ENCODE measurements around the gene DCC. TPM values are rescaled to one million over a fixed set of nuclear protein-coding genes. Genes with fewer than 3 reads are reported as not detected.

The DCC gene
- total RNA-seq, 3 donors from 2014 or later (not counting 1 experiment from before 2014, with no cell fraction given) = not detected

GRCh38 chr18:52933356-52933755 is 593.4 kb downstream of the DCC start:
- Histone ChIP-seq H3K27ac (ENCODE audit: low read length) (no peak overlapping the region), H3K36me3 (ENCODE audit: control insufficient read depth, insufficient read depth, low read length) (no peaks in the 10 kb centered on the region), H3K4me1 (ENCODE audit: control insufficient read depth, insufficient read depth, low read length) (no peaks in the 10 kb centered on the region), H3K27me3 (ENCODE audit: control insufficient read depth, insufficient read depth, low read length) (no peaks in the 10 kb centered on the region), H3K9me3 (ENCODE audit: control insufficient read depth, insufficient read depth, low read length) (peaks cover 4% of the 10 kb centered on the region), H3K4me3 (ENCODE audit: low read length) (no peak overlapping the region)
- Mint-ChIP-seq H3K36me3 (no peaks in the 10 kb centered on the region), H3K27me3 (ENCODE audit: low read depth in 2 of 2) (no peaks in the 10 kb centered on the region), H3K4me1 (no peaks in the 10 kb centered on the region), H3K27ac (no peak overlapping the region), H3K9me3 (peaks cover 8 to 9% of the 10 kb centered on the region in 2 donors), H3K4me3 (no peak overlapping the region)
- ATAC-seq (no peak), DNase-seq (no peak)
- no peak for TF ChIP-seq CTCF (IDR thresholded peaks at IDR 0.05)
- 94% methylated on average over 2 of the region's 2 CpGs for WGBS (ENCODE audit: insufficient coverage)
- intact Hi-C loops (cut with micrococcal nuclease) = no loop called here

DNA sequence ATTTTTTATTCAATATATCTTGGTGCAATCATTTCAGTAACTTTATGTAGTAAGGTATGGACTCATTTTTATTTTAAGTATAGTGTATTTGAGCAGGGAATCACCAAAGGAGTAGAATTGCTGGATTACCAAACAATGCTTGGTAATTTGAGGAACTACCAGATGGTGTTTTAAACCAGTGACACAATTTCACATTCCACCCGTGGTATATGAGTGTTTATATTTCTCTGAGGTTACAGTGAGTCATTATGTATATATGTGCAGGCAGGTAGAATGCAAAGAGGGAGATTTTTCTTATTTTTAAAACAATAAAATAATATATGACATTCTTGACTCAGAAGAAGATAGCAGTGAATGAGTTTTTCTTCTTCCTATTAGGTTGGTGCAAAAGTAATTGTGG is 596.9 kb downstream of the DCC start:
- no peak for TF ChIP-seq CTCF (IDR thresholded peaks at IDR 0.05)
- Histone ChIP-seq H3K36me3 (ENCODE audit: control insufficient read depth, insufficient read depth, low read length) (no peaks in the 10 kb centered on the region), H3K9me3 (ENCODE audit: control insufficient read depth, insufficient read depth, low read length) (no peaks in the 10 kb centered on the region), H3K27me3 (ENCODE audit: control insufficient read depth, insufficient read depth, low read length) (no peaks in the 10 kb centered on the region), H3K4me1 (ENCODE audit: control insufficient read depth, insufficient read depth, low read length) (no peaks in the 10 kb centered on the region), H3K4me3 (ENCODE audit: low read length) (no peak overlapping the region), H3K27ac (ENCODE audit: low read length) (no peak overlapping the region)
- WGBS (ENCODE audit: insufficient coverage) = no CpG with 5 or more reads among the region's 1 CpG
- Mint-ChIP-seq H3K4me3 (no peak overlapping the region), H3K9me3 (peaks cover 13 to 16% of the 10 kb centered on the region in 2 donors), H3K36me3 (no peaks in the 10 kb centered on the region), H3K27ac (no peak overlapping the region), H3K4me1 (no peaks in the 10 kb centered on the region), H3K27me3 (ENCODE audit: low read depth in 2 of 2) (no peaks in the 10 kb centered on the region)
- no peak for ATAC-seq
- intact Hi-C loops (cut with micrococcal nuclease) = no loop called here
- DNase-seq = no peak

GRCh38 chr18:52937840-52938239 is 597.8 kb downstream of the DCC start:
- Histone ChIP-seq H3K9me3 (ENCODE audit: control insufficient read depth, insufficient read depth, low read length) (no peaks in the 10 kb centered on the region), H3K4me1 (ENCODE audit: control insufficient read depth, insufficient read depth, low read length) (no peaks in the 10 kb centered on the region), H3K27me3 (ENCODE audit: control insufficient read depth, insufficient read depth, low read length) (no peaks in the 10 kb centered on the region), H3K36me3 (ENCODE audit: control insufficient read depth, insufficient read depth, low read length) (no peaks in the 10 kb centered on the region), H3K4me3 (ENCODE audit: low read length) (no peak overlapping the region), H3K27ac (ENCODE audit: low read length) (no peak overlapping the region)
- no peaks in the 10 kb centered on the region for H3K36me3 Mint-ChIP-seq
- H3K27me3 Mint-ChIP-seq (ENCODE audit: low read depth in 2 of 2) = no peaks in the 10 kb centered on the region
- WGBS (ENCODE audit: insufficient coverage) = 92% methylated on average over 4 of the region's 6 CpGs
- TF ChIP-seq CTCF (IDR thresholded peaks at IDR 0.05) = no peak
- no peak overlapping the region for H3K4me3 Mint-ChIP-seq
- no peak overlapping the region for H3K27ac Mint-ChIP-seq
- ATAC-seq = no peak
- no peak for DNase-seq
- H3K4me1 Mint-ChIP-seq = no peaks in the 10 kb centered on the region
- H3K9me3 Mint-ChIP-seq = peaks cover 13 to 16% of the 10 kb centered on the region in 2 donors
- intact Hi-C loops (cut with micrococcal nuclease) = no loop called here

DNA sequence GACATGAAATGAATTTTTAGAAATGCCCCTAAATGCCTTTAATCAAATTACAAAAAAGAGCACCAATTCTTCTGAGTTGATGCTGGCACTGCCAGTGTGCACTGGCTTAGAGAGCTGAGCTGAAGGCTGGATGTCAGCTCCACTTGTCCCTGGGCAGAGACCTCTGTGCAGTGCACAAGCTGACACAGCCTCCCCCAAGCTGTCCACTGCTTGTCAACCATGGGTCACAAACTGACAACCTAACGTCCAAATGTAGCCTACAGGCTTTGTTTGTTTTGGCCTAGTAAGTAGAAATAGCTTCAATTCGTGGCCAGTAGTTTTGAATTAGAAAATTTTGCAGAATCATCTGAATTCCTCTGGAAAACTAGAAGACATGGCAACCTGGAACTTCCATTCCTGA is 605.6 kb downstream of the DCC start:
- Histone ChIP-seq H3K27me3 (ENCODE audit: control insufficient read depth, insufficient read depth, low read length) (no peaks in the 10 kb centered on the region), H3K4me1 (ENCODE audit: control insufficient read depth, insufficient read depth, low read length) (no peaks in the 10 kb centered on the region), H3K27ac (ENCODE audit: low read length) (no peak overlapping the region), H3K4me3 (ENCODE audit: low read length) (no peak overlapping the region), H3K36me3 (ENCODE audit: control insufficient read depth, insufficient read depth, low read length) (no peaks in the 10 kb centered on the region), H3K9me3 (ENCODE audit: control insufficient read depth, insufficient read depth, low read length) (no peaks in the 10 kb centered on the region)
- Mint-ChIP-seq H3K4me1 (no peaks in the 10 kb centered on the region), H3K36me3 (no peaks in the 10 kb centered on the region), H3K27ac (no peak overlapping the region), H3K9me3 (peaks cover 2 to 4% of the 10 kb centered on the region in 2 donors), H3K27me3 (ENCODE audit: low read depth in 2 of 2) (no peaks in the 10 kb centered on the region), H3K4me3 (no peak overlapping the region)
- no peak for TF ChIP-seq CTCF (IDR thresholded peaks at IDR 0.05)
- intact Hi-C loops (cut with micrococcal nuclease) = no loop called here
- ATAC-seq (no peak), DNase-seq (no peak)
- 41% methylated on average over 2 of the region's 2 CpGs for WGBS (ENCODE audit: insufficient coverage)
